Esophagus muscularis mucosa (tissue), 4 donors: ENCODE results near the gene CTNNA2. TPM values are rescaled to one million over a fixed set of nuclear protein-coding genes. Genes with fewer than 3 reads are reported as not detected.

Experiments used
- DNase-seq: peaks from one replicate; pipeline ENCODE4 v3.0.0-alpha.2; 2017; ENCODE audit errors: extremely low spot score
- H3K27ac ChIP-seq, 4 donors: fragments of 200-600 bp; sonication (generic); replicated peaks in 1 of 4; 1 replicate in 3 of 4; 2 replicates in 1 of 4; pipeline ENCODE4 v1.5.1; 2016 to 2019; ENCODE audit warnings: mild to moderate bottlenecking in 1 of 4
- H3K27me3 ChIP-seq, 4 donors: fragments of 200-600 bp; sonication (generic); one replicate each; pipeline versions ENCODE4 v1.5.1 to v1.6.0; 2016 to 2019
- H3K36me3 ChIP-seq, 4 donors: fragments of 200-600 bp; sonication (generic); one replicate each; pipeline ENCODE4 v1.5.1; 2016 to 2019
- H3K4me1 ChIP-seq, 4 donors: fragments of 200-600 bp; sonication (generic); one replicate each; pipeline ENCODE4 v1.5.1; 2016 to 2019
- H3K4me3 ChIP-seq, 4 donors: fragments of 200-600 bp; sonication (generic); 1 replicate in 2 of 4; 2 replicates in 2 of 4; pipeline ENCODE4 v1.5.1; 2016 to 2019; ENCODE audit warnings: mild to moderate bottlenecking in 4 of 4, moderate library complexity in 1 of 4
- H3K9me3 ChIP-seq, 4 donors: fragments of 200-600 bp; sonication (generic); 1 replicate in 3 of 4; 2 replicates in 1 of 4; pipeline ENCODE4 v1.5.1; 2016 to 2019
- CTCF ChIP-seq, 3 experiments: fragments of 200-600 bp in 2 of 3; fragments of 450-650 bp in 1 of 3; sonication (generic) in 2 of 3; IDR thresholded peaks; one replicate each; pipeline ENCODE4 v1.5.1; 2017 to 2019; ENCODE audit warnings: antibody characterized with exemption in 3 of 3, mild to moderate bottlenecking in 2 of 3, moderate library complexity in 1 of 3
- EP300 ChIP-seq: sonication (generic); formaldehyde crosslinking; IDR thresholded peaks from one replicate; pipeline ENCODE4 v1.6.1; 2017; ENCODE audit warnings: antibody characterized with exemption
- POLR2A ChIP-seq: fragments of 450-650 bp; IDR thresholded peaks from one replicate; pipeline ENCODE4 v1.6.1; 2017; ENCODE audit warnings: antibody characterized with exemption, moderate library complexity, mild to moderate bottlenecking, low read depth
- POLR2AphosphoS5 ChIP-seq, 2 donors: sonication (generic); formaldehyde crosslinking; IDR thresholded peaks; one replicate each; pipeline ENCODE4 v1.6.1; 2017; ENCODE audit warnings: antibody characterized with exemption in 2 of 2
- WGBS: methylation state at CpG from one replicate; pipeline ENCODE4 v1.1.5; 2018; 5-methylcytosine and 5-hydroxymethylcytosine counted together
- intact Hi-C: fragments of 100-400 bp; cut with DNase I; formaldehyde crosslinking; loops from one replicate; pipeline ENCODE4 v1.15.1; 2023
- total RNA-seq, 4 donors: library from RNA; depleted of rRNA; stranded (reverse); fragments of >200 nt; gene quantifications; one replicate each; pipeline versions ENCODE4 v1.1.0 to v1.2.1, GENCODE V29; 2016

CTNNA2 gene
- total RNA-seq, 4 donors from 2014 or later, result 0.42 to 2.5 (median 1.1) TPM

GRCh38 chr2:79670198-79670597 is 157.3 kb downstream of the CTNNA2 start:
- TF ChIP-seq EP300 (no peak), CTCF (IDR thresholded peaks at IDR 0.05) (no peak), POLR2A (no peak), POLR2AphosphoS5 (IDR thresholded peaks at IDR 0.05) (no peak)
- Histone ChIP-seq H3K27ac (no peak overlapping the region), H3K4me3 (no peak overlapping the region), H3K27me3 (no peaks in the 10 kb centered on the region), H3K9me3 (no peaks in the 10 kb centered on the region), H3K36me3 (no peaks in the 10 kb centered on the region), H3K4me1 (no peaks in the 10 kb centered on the region)
- intact Hi-C loops, result no loop called here
- WGBS, result 67% methylated on average over 8 of the region's 11 CpGs
- no peak for DNase-seq

GRCh38 chr2:79686884-79687283 is 174.0 kb downstream of the CTNNA2 start:
- intact Hi-C loops, result no loop called here
- Histone ChIP-seq H3K4me1 (no peaks in the 10 kb centered on the region), H3K27ac (no peak overlapping the region), H3K4me3 (no peak overlapping the region), H3K36me3 (no peaks in the 10 kb centered on the region), H3K27me3 (no peaks in the 10 kb centered on the region), H3K9me3 (peaks cover 0 to 10% (median 2%) of the 10 kb centered on the region in 4 donors)
- DNase-seq, result no peak
- WGBS, result 83% methylated on average over 1 of the region's 1 CpG
- no peak for TF ChIP-seq CTCF (IDR thresholded peaks at IDR 0.05)
- TF ChIP-seq EP300, result no peak
- TF ChIP-seq POLR2A, result no peak
- no peak for TF ChIP-seq POLR2AphosphoS5 (IDR thresholded peaks at IDR 0.05)

GRCh38 chr2:79695248-79695647 is 182.4 kb downstream of the CTNNA2 start:
- no peak for DNase-seq
- Histone ChIP-seq H3K27ac (no peak overlapping the region), H3K4me1 (no peaks in the 10 kb centered on the region), H3K4me3 (no peak overlapping the region), H3K9me3 (peaks cover 0 to 10% (median 2%) of the 10 kb centered on the region in 4 donors), H3K27me3 (no peaks in the 10 kb centered on the region), H3K36me3 (no peaks in the 10 kb centered on the region)
- TF ChIP-seq POLR2A (no peak), EP300 (no peak), POLR2AphosphoS5 (IDR thresholded peaks at IDR 0.05) (no peak), CTCF (IDR thresholded peaks at IDR 0.05) (no peak)
- intact Hi-C loops, result no loop called here

GRCh38 chr2:79697200-79697599 is 184.3 kb downstream of the CTNNA2 start:
- Histone ChIP-seq H3K4me3 (no peak overlapping the region), H3K4me1 (no peaks in the 10 kb centered on the region), H3K36me3 (no peaks in the 10 kb centered on the region), H3K27me3 (no peaks in the 10 kb centered on the region), H3K9me3 (no peaks in the 10 kb centered on the region), H3K27ac (no peak overlapping the region)
- WGBS, result 65% methylated on average over 2 of the region's 2 CpGs
- DNase-seq, result no peak
- no peak for TF ChIP-seq POLR2A
- TF ChIP-seq CTCF (IDR thresholded peaks at IDR 0.05), result no peak
- no peak for TF ChIP-seq EP300
- TF ChIP-seq POLR2AphosphoS5 (IDR thresholded peaks at IDR 0.05), result no peak
- intact Hi-C loops, result no loop called here

GRCh38 chr2:79700651-79701050 is 187.8 kb downstream of the CTNNA2 start:
- H3K27me3 ChIP-seq, result no peaks in the 10 kb centered on the region
- H3K4me1 ChIP-seq, result no peaks in the 10 kb centered on the region
- H3K4me3 ChIP-seq, result no peak overlapping the region
- intact Hi-C loops, result no loop called here
- no peak for DNase-seq
- H3K9me3 ChIP-seq, result no peaks in the 10 kb centered on the region
- 74% methylated on average over 3 of the region's 3 CpGs for WGBS
- H3K36me3 ChIP-seq, result no peaks in the 10 kb centered on the region
- H3K27ac ChIP-seq, result no peak overlapping the region
- TF ChIP-seq CTCF (IDR thresholded peaks at IDR 0.05), result no peak
- TF ChIP-seq POLR2AphosphoS5 (IDR thresholded peaks at IDR 0.05), result no peak
- TF ChIP-seq POLR2A, result no peak
- no peak for TF ChIP-seq EP300
